Measurements from ENCODE around the gene PRDM2. TPM values are rescaled to one million over a fixed set of nuclear protein-coding genes. Genes with fewer than 3 reads are reported as not detected.
A peak's percentile ranks its signal among the peaks of the same experiment; 100 is the strongest.
"Not testable (repeated sequence)": the region's sequence is repeated elsewhere in the genome, so short reads cannot be mapped to it uniquely, and the experiment has no call there.

Gene PRDM2
- total RNA-seq, 2 donors from 2014 or later, result 29.3 to 30.0 TPM

GRCh38 chr1:13714851-13715250 is 14.9 kb downstream of the PRDM2 start:
- no peak overlapping the region for H3K9ac ChIP-seq (ENCODE audit: low read depth in 2 of 2, low read length in 2 of 2)
- H3K36me3 ChIP-seq, result no peaks in the 10 kb centered on the region
- H3K4me3 ChIP-seq, result no peak overlapping the region
- intact Hi-C loops (cut with DNase I), result no loop called here
- no peak for DNase-seq
- H3K4me1 ChIP-seq, result no peaks in the 10 kb centered on the region
- no peaks in the 10 kb centered on the region for H3K9me3 ChIP-seq
- H3K27me3 ChIP-seq, result no peaks in the 10 kb centered on the region
- TF ChIP-seq CTCF (IDR thresholded peaks at IDR 0.05), result peak; percentile 15
- H3K27ac ChIP-seq, result no peak overlapping the region

- H3K27ac ChIP-seq; H3K27me3 ChIP-seq; H3K9ac ChIP-seq (ENCODE audit: low read depth in 2 of 2, low read length in 2 of 2); DNase-seq; H3K4me1 ChIP-seq; H3K36me3 ChIP-seq; H3K4me3 ChIP-seq; H3K9me3 ChIP-seq; intact Hi-C loops (cut with DNase I): not testable (repeated sequence)
These were observed 15.8 kb downstream of the PRDM2 start for GRCh38 chr1:13715616-13716287.

DNA sequence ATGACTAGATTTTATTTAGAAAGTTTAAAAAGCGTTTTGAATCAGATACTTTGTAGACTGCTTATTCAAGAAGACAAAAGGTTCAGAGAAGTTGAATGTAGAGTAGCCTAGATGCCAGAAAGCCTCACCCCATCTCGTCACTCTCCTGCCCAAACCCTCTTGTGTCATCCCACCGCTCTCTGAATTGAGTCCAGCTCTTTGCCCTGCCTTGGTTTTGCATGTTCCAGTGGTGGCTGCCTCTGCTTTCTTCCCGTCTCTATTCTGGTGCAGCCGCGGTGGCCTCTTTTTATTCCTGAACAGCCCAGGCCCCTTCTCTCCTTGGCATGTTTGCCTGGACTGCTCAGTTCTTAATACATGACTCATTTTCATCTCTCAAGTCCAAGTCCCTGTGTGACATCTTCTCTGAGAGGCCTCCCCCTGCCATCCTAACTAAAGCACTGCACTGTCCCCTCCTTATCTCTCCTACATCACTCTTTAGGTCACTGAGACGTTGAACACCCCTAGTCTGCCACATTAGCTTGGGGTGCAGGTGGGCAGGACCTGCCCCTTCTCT is 22.9 kb downstream of the PRDM2 start:
- Histone ChIP-seq H3K27me3 (no peaks in the 10 kb centered on the region), H3K4me3 (no peak overlapping the region), H3K9ac (ENCODE audit: low read depth in 2 of 2, low read length in 2 of 2) (no peak overlapping the region), H3K4me1 (no peaks in the 10 kb centered on the region), H3K36me3 (no peaks in the 10 kb centered on the region), H3K9me3 (no peaks in the 10 kb centered on the region), H3K27ac (no peak overlapping the region)
- DNase-seq, result no peak
- intact Hi-C loops (cut with DNase I), result no loop called here
- no peak for TF ChIP-seq CTCF (IDR thresholded peaks at IDR 0.05)

DNA sequence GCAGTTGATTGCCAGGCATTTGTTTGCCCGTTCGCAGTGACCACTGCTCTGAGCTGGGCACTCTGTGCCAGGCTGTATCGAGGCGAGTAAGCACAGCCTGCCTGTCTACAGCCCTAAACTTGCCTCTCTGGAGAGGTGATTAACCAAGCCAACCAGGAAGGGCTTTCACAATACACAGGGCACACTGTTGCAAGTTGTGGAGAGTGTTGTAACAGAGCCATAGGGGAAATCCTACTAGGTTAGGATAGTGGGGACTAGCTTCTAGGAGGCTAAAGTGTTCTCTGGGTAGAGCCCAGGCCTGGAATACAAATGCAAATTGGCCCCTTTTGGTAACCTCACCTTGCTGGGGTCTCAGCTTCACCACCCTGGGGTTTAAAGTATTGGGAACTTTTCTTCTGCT is 23.8 kb downstream of the PRDM2 start:
- no peak for DNase-seq
- no peaks in the 10 kb centered on the region for H3K36me3 ChIP-seq
- no peaks in the 10 kb centered on the region for H3K27me3 ChIP-seq
- H3K4me3 ChIP-seq, result no peak overlapping the region
- H3K9me3 ChIP-seq, result no peaks in the 10 kb centered on the region
- intact Hi-C loops (cut with DNase I), result no loop called here
- TF ChIP-seq CTCF (IDR thresholded peaks at IDR 0.05), result no peak
- H3K9ac ChIP-seq (ENCODE audit: low read depth in 2 of 2, low read length in 2 of 2), result no peak overlapping the region
- H3K27ac ChIP-seq, result no peak overlapping the region
- H3K4me1 ChIP-seq, result no peaks in the 10 kb centered on the region

DNA sequence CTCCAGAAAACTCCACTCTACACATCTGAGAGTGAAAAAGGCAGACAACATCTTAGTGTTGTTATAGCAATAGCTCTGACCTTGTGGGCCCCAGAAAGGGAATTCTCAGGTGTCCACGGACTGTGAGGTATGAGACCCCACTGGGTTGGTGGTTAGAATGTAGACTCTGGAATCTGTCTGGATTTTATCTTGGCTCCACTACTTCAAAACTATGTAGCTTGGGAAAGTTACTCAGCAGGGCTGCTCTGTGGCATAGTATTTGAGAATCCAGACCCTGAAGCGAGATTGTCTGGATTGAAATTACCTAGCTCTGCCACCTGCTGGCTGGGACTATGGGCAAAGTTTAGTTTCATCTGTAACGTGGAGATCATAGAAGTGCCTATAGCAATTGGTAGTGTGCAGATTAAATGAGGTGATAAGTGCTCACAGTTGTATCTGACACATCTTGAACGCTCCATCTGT is 25.8 kb downstream of the PRDM2 start:
- peak; percentile 38 for TF ChIP-seq CTCF (IDR thresholded peaks at IDR 0.05)
- Histone ChIP-seq H3K4me3 (no peak overlapping the region), H3K4me1 (no peaks in the 10 kb centered on the region)

GRCh38 chr1:13728091-13728715 is 28.2 kb downstream of the PRDM2 start:
- DNase-seq, result no peak
- no peak for TF ChIP-seq CTCF (IDR thresholded peaks at IDR 0.05)
- H3K9ac ChIP-seq (ENCODE audit: low read depth in 2 of 2, low read length in 2 of 2), result no peak overlapping the region
- H3K36me3 ChIP-seq, result no peaks in the 10 kb centered on the region
- no peaks in the 10 kb centered on the region for H3K4me1 ChIP-seq
- H3K27ac ChIP-seq, result no peak overlapping the region
- no peaks in the 10 kb centered on the region for H3K27me3 ChIP-seq
- intact Hi-C loops (cut with DNase I), result loop anchor here (5.0 kb wide), 1 partner anchor 66 kb away; no protein-coding TSS in a partner anchor
- no peak overlapping the region for H3K4me3 ChIP-seq
- H3K9me3 ChIP-seq, result no peaks in the 10 kb centered on the region

More for the DNA sequence above, 25.8 kb downstream of the PRDM2 start:
- no peaks in the 10 kb centered on the region for H3K36me3 ChIP-seq
- H3K9me3 ChIP-seq, result no peaks in the 10 kb centered on the region
- no peaks in the 10 kb centered on the region for H3K27me3 ChIP-seq
- intact Hi-C loops (cut with DNase I), result loop anchor here (5.0 kb wide), 1 partner anchor 63 kb away; no protein-coding TSS in a partner anchor
- no peak overlapping the region for H3K9ac ChIP-seq (ENCODE audit: low read depth in 2 of 2, low read length in 2 of 2)
- peak; percentile 55 for DNase-seq
- no peak overlapping the region for H3K27ac ChIP-seq

Measured in colonic mucosa (tissue), 4 donors.